NCI-H2171 treated with DMSO at 0.1 percent for 48 hours (cell line): ENCODE data around the gene CCL3.
"Not testable (repeated sequence)": the region's sequence is repeated elsewhere in the genome, so short reads cannot be mapped to it uniquely, and the experiment has no call there.

Source experiments
- DNase-seq: peaks from one replicate; lab custom pipeline; 2025; lab: John Stamatoyannopoulos, UW

Gene CCL3

GRCh38 chr17:36115649-36115977 is 25.7 kb upstream of the CCL3 start:
- DNase-seq: not testable (repeated sequence)

GRCh38 chr17:36114971-36115648 is 25.2 kb upstream of the CCL3 start:
- DNase-seq: not testable (repeated sequence)

GRCh38 chr17:36113131-36113530 is 23.2 kb upstream of the CCL3 start:
- DNase-seq: not testable (repeated sequence)

GRCh38 chr17:36112572-36112971 is 22.6 kb upstream of the CCL3 start:
- no peak for DNase-seq

GRCh38 chr17:36111068-36111490 is 21.1 kb upstream of the CCL3 start:
- no peak for DNase-seq

GRCh38 chr17:36108265-36108664 is 18.3 kb upstream of the CCL3 start:
- not testable (repeated sequence) for DNase-seq

GRCh38 chr17:36107660-36108059 is 17.7 kb upstream of the CCL3 start:
- no peak for DNase-seq

- DNase-seq: no peak
Measured at GRCh38 chr17:36106493-36106835, 16.5 kb upstream of the CCL3 start.

GRCh38 chr17:36105781-36106492 is 16.0 kb upstream of the CCL3 start:
- no peak for DNase-seq

GRCh38 chr17:36104701-36105181 is 14.8 kb upstream of the CCL3 start:
- no peak for DNase-seq

- DNase-seq: not testable (repeated sequence)
Measured at GRCh38 chr17:36104246-36104645, 14.3 kb upstream of the CCL3 start.

GRCh38 chr17:36103401-36103975 is 13.5 kb upstream of the CCL3 start, which contains the start of gene CCL4:
TSS of gene CCL4 (plus strand) at chr17:36103827. CDS start at chr17:36103906, 79 bp downstream.
- not testable (repeated sequence) for DNase-seq

- not testable (repeated sequence) for DNase-seq
Measured at GRCh38 chr17:36099004-36099403, 9.1 kb upstream of the CCL3 start.

- no peak for DNase-seq
Measured at GRCh38 chr17:36095992-36096391, 6.0 kb upstream of the CCL3 start.

GRCh38 chr17:36094746-36095145 is 4.8 kb upstream of the CCL3 start:
- DNase-seq: no peak

- DNase-seq: no peak
Measured at GRCh38 chr17:36094232-36094631, 4.3 kb upstream of the CCL3 start.

- DNase-seq: not testable (repeated sequence)
Measured at GRCh38 chr17:36092715-36093114, 2.8 kb upstream of the CCL3 start.

GRCh38 chr17:36092230-36092629 is 2.3 kb upstream of the CCL3 start:
- DNase-seq: no peak

GRCh38 chr17:36089339-36089865 is 541 bp downstream of the CCL3 start:
- DNase-seq: no peak

GRCh38 chr17:36088670-36089338 is 1.1 kb downstream of the CCL3 start:
- DNase-seq: no peak

GRCh38 chr17:36087897-36088572 is 1.9 kb downstream of the CCL3 start:
- not testable (repeated sequence) for DNase-seq

- DNase-seq: not testable (repeated sequence)
Measured at GRCh38 chr17:36087471-36087870, 2.5 kb downstream of the CCL3 start.
